ENCODE data around the gene CLEC20A.

GRCh38 chr1:178520803-178521202 lies 24.0 kb upstream of the CLEC20A start:
- TF ChIP-seq EZH2 (IDR thresholded peaks at IDR 0.05; ENCODE audit: low read length) (no peak), CTCF (optimal IDR thresholded peaks at IDR 0.05 in 1 of 3, IDR thresholded peaks at IDR 0.05 in 1 of 3, conservative IDR thresholded peaks at IDR 0.05 in 1 of 3; ENCODE audit: extremely low read depth in 1 of 3, insufficient read depth in 2 of 3, low read length in 3 of 3) (no peak)

All from keratinocyte (primary cell).